HG02610 (cell line): ENCODE measurements around the gene FBN3.
"Not testable (repeated sequence)": the region's sequence is repeated elsewhere in the genome, so short reads cannot be mapped to it uniquely, and the experiment has no call there.

ENCODE experiments used
- ATAC-seq: cut with Tn5 transposase; IDR thresholded peaks from one replicate; pipeline ENCODE4 v1.9.1; 2021; ENCODE audit warnings: mild to moderate bottlenecking, moderate library complexity; ENCODE audit not compliant: unreplicated experiment

The FBN3 gene

GRCh38 chr19:8025316-8025715 is 124.1 kb downstream of the FBN3 start:
- ATAC-seq = no peak

DNA sequence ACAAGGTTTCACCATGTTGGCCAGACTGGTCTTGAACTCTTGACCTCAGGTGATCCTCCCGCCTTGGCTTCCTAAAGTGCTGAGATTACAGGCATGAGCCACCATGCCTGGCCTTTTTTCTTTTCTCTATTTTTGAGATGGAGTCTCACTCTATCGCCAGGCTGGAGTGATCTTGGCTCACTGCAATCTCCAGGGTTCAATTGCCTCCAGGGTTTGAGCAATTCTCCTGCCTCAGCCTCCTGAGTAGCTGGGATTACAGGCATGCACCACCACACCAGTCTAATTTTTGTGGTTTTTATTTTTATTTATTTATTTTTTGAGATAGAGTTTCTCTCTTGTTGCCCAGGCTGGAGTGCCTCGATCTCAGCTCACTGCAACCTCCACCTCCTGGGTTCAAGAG is 125.1 kb downstream of the FBN3 start:
- not testable (repeated sequence) for ATAC-seq

- no peak for ATAC-seq
Measured at GRCh38 chr19:8023371-8023770, 126.0 kb downstream of the FBN3 start.

DNA sequence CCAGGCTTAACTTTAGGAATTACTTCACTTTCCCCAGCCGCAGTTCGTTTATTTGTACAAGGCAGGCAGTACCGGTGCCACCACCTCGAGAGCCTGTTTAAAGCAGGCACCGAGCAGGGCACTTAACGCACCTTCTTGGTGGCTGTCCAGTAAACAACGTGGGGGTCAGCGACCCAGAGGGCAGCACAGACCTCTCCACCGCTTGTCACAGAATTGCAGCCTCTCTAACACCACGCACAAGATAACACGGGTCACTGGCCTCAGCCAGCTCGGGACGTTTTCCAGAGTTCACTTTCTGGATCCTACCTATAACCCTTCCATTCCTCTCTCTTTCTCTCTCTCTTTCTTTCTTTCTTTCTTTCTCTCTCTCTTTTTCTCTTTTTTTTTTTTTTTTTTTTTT is 127.1 kb downstream of the FBN3 start:
- no peak for ATAC-seq

GRCh38 chr19:8021374-8021773 is 128.0 kb downstream of the FBN3 start:
- ATAC-seq = no peak

DNA sequence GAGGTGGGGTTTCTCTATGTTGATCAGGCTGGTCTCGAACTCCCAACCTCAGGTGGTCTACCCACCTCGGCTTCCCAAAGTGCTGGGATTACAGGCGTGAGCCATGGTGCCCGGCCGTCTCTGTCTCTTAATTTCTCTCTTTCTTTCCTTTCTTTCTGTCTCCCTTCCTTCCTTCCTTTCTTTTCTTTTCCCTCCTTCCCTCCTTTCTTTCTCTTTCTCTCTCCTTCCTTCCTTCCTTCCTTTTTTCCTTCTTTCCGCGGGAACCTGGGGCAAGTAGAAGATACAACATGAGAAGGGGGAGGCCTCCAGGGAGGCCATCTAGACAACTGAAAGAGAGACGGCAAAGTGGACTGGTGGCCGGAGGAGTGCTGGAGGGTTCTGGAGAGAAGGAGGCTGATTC is 128.7 kb downstream of the FBN3 start:
- no peak for ATAC-seq

DNA sequence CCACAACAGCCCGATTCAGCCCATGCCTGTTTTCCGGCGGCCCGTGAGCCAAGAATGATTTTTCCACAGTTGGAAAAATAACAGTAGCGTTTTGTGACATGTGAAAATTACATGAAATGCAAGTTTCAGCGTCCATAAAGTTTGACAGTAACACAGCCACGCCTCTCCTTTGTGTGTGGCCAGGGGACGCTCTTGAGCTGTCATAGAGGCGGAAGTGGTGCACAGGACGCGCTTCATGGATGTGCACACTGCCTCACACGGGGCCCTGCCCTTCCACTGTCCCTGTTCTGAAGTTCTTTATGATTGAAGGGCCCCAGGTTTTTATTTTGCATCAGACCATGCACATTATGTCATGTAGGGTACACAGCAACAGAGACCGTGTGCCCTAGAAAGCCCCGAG is 131.6 kb downstream of the FBN3 start:
- ATAC-seq = peak; percentile 55
